ENCODE measurements around the gene EPS15. TPM values are rescaled to one million over a fixed set of nuclear protein-coding genes. Genes with fewer than 3 reads are reported as not detected.
A peak's percentile ranks its signal among the peaks of the same experiment; 100 is the strongest.
"Not testable (repeated sequence)": the region's sequence is repeated elsewhere in the genome, so short reads cannot be mapped to it uniquely, and the experiment has no call there.

EPS15 gene
- total RNA-seq, 1 donor from 2014 or later = 35.9 TPM

DNA sequence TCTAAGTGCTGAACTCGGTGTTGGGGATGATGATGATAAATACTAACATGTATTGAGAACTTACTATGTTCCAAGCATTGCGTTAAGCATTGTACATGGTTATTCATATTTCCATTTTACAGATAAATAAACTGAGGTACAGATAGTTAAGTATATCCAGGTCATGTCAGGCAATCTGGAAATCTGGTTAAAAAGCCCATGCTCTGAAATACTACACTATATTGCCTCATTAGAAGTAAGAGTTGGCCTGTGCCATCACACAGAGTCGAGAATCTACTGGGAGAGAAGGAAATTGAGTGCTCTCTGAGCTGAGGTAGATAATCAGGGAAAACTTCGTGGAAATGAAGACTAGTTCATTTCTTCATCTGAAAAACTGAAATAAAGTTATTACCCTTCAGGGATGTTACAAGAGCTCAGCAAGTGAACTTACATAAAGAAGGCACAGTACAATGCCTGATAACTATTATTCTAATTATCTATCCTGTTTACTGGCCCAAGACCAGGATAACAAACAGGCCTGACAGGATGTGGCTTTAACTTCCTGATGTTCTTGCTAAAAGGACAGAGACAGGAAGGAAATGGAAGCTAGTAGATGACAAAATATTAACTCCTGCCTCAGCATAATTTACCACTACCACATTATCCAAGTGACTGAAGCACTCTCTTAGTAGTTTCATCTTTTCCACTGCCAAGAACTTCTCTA, 85.6 kb downstream of the EPS15 start:
- DNase-seq (ENCODE audit: low read depth) = peak; percentile 9

DNA sequence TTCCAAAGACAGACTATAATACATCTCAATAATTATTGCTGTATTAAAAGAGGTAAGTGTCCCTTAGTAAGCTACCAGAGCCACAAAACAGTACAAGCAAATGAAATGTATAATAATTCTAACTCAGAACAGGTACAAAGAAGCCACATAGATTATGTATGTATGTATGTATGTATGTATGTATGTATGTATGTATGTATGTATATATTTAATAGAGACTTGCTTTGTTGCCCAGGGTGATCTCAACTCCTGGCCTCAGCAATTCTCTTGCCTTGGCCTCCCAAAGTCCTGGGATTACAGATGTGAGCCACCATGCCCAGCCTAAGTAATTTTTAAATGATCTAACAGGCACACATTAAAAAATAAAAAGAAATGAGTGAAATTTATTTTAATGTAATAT, 86.9 kb downstream of the EPS15 start:
- DNase-seq (ENCODE audit: low read depth) = no peak

GRCh38 chr1:51427438-51427837, 91.6 kb downstream of the EPS15 start:
- DNase-seq (ENCODE audit: low read depth) = no peak

DNA sequence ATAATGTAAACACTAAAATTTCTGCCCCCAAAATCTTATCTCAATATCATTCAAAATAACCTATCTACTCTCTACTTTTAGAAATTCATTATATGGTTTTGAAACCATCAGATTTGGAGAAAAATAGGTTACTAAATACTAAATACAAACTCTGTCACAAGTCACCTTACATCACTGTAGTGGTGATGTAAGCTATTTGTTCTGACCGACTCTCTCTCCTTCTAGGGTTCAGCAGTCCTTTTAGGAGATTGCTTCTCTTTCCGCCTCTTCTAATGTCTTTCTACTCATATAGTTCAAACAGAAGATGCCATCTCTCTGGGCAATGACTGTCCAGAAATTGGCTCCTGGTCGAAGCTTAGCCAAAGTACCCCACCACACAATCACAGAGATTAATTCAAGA, 93.1 kb downstream of the EPS15 start:
- no peak for DNase-seq (ENCODE audit: low read depth)

DNA sequence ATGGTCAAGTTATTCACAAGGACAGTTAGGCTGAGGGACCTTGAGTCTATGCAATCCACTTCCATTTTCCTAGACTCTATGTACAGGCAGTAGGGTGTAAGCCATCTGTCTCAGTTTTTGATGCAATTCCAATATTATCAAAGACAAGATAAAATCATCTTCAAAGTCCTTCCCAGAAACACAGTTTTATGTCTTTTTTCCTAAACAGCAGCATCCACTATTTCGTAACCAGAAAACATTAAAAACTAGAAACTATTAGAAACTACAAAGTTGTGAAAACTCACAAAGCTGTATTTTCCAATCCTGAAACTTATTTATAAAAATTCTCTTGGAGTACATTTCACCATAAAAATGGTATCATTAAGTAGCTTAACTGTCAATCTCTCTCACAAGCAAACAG, 93.8 kb downstream of the EPS15 start:
- DNase-seq (ENCODE audit: low read depth) = no peak

DNA sequence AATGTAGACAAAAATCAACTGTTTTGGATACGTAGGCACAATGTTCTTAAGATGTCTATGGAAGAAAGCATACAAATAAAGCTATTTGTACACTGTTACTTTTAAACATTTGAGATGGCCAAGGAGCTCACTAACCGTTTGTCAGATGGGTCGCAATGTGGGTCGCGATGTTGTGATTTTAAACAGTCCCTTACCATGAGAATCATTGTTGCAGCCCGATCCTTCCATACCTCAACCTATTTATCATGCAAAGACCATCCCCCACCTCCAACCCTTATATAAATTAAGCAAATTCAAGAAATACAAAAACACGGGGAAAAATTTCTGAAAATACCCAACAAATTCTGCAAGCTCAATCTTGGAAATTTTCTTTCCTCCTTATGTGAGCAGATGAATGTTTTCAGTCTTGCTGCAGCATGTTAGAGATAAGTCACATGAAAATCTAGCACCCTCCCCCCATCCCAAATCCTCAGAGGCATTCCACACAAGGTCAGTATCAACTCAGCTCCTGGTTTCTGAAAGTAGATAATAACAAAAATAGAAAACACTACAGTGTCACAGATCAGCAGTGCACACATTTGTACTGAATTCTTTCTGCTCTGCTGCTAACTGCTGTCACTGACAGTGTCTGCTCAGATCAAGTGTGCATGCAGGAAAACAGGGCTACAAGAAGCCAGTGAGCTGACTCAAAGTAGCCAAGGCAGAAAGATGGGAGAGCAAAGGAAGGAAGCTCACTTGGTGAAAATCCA, 95.8 kb downstream of the EPS15 start:
- peak; percentile 6 for DNase-seq (ENCODE audit: low read depth)

- no peak for DNase-seq (ENCODE audit: low read depth)
Observed at GRCh38 chr1:51422367-51423072, 96.5 kb downstream of the EPS15 start.

DNA sequence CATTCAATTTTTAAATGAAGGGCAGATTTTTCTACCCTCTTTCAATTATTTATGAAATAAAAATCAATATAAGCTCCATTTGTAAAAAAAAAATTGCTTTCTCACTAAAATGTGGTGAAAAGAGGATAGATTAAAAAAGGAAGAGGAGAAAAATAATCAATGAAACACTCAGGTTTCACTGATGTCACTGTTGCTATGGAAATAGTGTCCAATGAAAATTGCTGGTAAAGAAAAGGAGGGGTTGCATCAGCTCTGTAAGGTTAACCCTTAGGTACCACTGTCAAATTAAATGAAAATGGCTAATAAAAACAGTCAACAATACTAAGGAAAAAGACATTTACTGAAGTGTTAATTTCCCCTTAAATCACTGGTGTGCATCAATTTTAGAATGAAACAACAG, 97.1 kb downstream of the EPS15 start:
- DNase-seq (ENCODE audit: low read depth) = peak; percentile 63

- DNase-seq (ENCODE audit: low read depth) = no peak
Observed at GRCh38 chr1:51420867-51421627, 98.0 kb downstream of the EPS15 start.

GRCh38 chr1:51418384-51418959, 100.6 kb downstream of the EPS15 start:
- DNase-seq (ENCODE audit: low read depth) = no peak

DNA sequence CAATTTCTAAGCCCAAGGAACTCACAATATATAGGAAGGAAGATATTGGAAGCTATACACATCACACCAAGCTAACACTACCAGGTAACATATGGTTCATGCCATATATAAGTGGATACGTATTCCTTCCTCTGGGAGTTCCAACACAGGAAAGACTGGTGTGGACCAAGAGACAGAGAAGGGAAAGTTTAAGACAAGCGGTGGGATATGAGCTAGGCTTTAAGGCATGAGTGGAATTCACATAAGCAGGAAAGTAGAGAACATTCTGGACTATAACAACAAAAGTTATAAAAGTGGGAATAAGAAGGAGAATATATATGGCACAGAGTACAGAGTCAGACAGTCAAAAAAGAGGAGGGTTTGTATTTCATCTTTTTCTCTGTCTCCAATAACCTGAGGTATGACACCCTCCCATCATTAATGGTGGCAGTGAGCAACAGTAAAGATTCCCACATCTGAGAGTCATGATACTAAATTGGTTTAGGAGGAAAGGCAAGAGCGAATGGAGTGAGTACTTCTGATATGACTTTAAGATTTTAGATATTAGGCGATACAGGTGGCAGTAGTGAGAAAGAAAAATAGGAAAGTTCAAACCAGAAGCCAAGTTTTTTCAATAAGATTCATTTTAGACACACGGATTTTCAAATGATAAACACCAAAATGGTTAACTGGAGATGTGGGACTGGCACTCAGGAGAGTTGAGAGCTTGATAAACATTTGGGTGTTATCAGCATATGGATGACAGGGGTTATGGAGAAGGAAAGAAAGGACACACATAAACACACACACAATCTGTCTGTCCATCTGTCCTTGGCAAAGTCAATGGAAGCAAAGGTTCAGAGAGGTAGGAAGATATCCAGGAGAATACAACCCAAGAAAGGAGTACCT, 101.3 kb downstream of the EPS15 start:
- peak; percentile 33 for DNase-seq (ENCODE audit: low read depth)

DNA sequence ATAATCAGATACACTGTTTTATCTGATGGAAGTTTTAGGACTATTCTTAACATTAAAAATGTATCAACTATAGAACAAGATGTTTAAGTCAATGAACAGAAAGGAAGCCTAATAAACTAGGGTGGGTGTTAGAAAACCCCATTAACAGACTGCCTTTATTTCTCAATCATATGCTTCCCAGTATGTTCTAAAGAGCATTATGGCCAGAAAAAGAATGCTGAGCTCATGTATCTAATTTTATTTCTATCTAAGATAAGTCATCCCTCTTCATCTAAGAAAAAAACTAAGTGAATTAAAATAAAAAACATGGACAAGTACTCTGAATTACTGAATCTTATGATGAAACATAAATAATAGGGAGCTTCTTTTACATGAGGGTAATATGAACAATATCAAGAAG, 102.2 kb downstream of the EPS15 start:
- DNase-seq (ENCODE audit: low read depth) = peak; percentile 14

GRCh38 chr1:51415963-51416362, 103.1 kb downstream of the EPS15 start:
- DNase-seq (ENCODE audit: low read depth) = peak; percentile 58

- no peak for DNase-seq (ENCODE audit: low read depth)
Observed at GRCh38 chr1:51414811-51415210, 104.3 kb downstream of the EPS15 start.

- DNase-seq (ENCODE audit: low read depth) = not testable (repeated sequence)
Observed at GRCh38 chr1:51411820-51412219, 107.2 kb downstream of the EPS15 start.

- DNase-seq (ENCODE audit: low read depth) = peak; percentile 35
Observed at GRCh38 chr1:51410568-51411460, 108.3 kb downstream of the EPS15 start.

GRCh38 chr1:51409755-51410541, 109.1 kb downstream of the EPS15 start:
- not testable (repeated sequence) for DNase-seq (ENCODE audit: low read depth)

GRCh38 chr1:51392241-51392640, 126.8 kb downstream of the EPS15 start:
- DNase-seq (ENCODE audit: low read depth) = no peak

Measured in myocyte (in vitro differentiated cells).